Sigmoid colon (tissue), 4 donors: ENCODE results near the gene DICER1.

Experiments used
- EP300 ChIP-seq, 4 donors: sonication (generic); formaldehyde crosslinking; IDR thresholded peaks; one replicate each; pipeline ENCODE4 v1.6.1; 2017; ENCODE audit warnings: antibody characterized with exemption in 4 of 4
- POLR2AphosphoS5 ChIP-seq, 4 donors: sonication (generic); formaldehyde crosslinking; IDR thresholded peaks; one replicate each; pipeline ENCODE4 v1.6.1; 2017; ENCODE audit warnings: antibody characterized with exemption in 4 of 4
- TF ChIP-seq, protein P1 (sequence below), 4 experiments: fragments of 450-650 bp in 3 of 4; fragments of 200-600 bp in 1 of 4; IDR thresholded peaks; one replicate each; pipeline ENCODE4 v1.5.1; 2016 to 2019; ENCODE audit warnings: antibody characterized with exemption in 4 of 4, mild to moderate bottlenecking in 3 of 4, moderate library complexity in 2 of 4

DNA sequence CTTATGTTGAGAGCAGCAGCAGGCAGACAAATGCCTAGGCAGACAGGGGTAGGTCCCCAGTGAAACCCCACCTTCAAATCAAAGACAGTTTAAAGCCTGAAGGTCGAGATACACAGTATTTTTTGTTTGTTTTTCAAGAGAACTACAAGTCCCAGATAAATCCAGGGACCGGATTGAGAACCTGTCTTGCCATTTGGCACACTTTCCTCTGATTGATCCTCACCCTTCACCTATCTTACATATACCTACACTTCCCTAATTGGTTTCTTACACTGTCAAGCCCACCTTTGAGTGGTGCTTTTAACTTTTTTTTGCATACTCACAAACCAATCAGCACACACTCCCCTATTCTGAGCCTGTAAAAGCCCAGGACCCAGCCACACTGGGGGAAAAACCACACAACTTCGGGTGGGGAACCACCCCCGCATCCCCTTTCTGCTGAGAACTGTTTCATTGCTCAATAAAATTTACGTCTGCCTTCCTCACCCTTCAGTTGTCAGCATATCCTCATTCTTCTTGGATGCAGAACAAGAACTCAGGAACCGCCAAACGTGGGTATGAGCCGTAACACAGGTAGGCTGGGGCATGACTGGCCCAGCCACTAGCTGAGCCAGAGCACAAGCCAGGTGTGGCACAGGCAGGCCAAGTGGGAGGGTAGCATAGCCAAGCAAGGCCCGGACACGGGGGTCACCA, 11.1 kb downstream of the DICER1 start:
- TF ChIP-seq, protein P1, sequence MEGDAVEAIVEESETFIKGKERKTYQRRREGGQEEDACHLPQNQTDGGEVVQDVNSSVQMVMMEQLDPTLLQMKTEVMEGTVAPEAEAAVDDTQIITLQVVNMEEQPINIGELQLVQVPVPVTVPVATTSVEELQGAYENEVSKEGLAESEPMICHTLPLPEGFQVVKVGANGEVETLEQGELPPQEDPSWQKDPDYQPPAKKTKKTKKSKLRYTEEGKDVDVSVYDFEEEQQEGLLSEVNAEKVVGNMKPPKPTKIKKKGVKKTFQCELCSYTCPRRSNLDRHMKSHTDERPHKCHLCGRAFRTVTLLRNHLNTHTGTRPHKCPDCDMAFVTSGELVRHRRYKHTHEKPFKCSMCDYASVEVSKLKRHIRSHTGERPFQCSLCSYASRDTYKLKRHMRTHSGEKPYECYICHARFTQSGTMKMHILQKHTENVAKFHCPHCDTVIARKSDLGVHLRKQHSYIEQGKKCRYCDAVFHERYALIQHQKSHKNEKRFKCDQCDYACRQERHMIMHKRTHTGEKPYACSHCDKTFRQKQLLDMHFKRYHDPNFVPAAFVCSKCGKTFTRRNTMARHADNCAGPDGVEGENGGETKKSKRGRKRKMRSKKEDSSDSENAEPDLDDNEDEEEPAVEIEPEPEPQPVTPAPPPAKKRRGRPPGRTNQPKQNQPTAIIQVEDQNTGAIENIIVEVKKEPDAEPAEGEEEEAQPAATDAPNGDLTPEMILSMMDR (IDR thresholded peaks at IDR 0.05), result no peak
- TF ChIP-seq POLR2AphosphoS5 (IDR thresholded peaks at IDR 0.05) (no peak), EP300 (IDR thresholded peaks at IDR 0.05) (no peak)
